ENCODE results near the gene LACRT.
"Not testable (repeated sequence)": the region's sequence is repeated elsewhere in the genome, so short reads cannot be mapped to it uniquely, and the experiment has no call there.

LACRT gene

GRCh38 chr12:54639112-54639511 lies 4.4 kb upstream of the LACRT start:
- not testable (repeated sequence) for DNase-seq (ENCODE audit: low read depth, low spot score)

DNA sequence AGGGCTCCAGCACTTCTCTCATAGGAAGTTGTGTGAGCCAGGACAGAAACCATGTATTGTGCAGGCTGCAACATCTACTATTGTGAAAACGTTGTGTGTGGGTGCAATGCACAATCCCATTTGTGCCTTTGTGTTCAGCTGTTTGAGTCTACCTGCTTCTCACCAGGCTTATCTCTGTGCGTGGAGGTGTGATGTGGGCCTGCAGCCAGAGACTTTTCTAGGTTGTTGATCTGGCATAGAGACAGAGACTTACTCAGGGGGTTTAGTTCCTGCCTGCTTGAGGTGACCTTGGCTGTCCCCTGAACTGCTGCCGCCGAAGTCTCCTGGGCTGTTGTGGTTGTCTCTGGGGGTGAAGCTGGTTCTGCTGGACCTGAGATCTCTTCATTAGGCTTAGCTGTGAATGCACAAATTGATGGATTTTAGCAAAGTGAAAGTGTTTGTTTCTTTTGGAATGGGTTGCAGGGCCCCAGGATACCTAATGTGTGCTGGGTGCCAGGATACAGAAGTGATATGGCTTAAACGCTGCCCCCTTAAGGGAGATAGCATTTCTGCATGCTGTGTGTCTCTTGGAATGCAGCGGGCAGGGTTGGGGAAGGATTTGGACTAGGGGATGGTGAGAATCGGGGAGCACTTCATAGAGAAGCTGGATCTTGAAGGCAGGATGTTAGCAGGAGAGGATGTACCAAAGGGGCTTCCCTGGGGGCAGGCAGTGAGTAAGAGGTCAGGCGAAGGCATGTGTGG lies 2.5 kb downstream of the LACRT start:
- DNase-seq (ENCODE audit: low read depth, low spot score), result peak; percentile 5

DNA sequence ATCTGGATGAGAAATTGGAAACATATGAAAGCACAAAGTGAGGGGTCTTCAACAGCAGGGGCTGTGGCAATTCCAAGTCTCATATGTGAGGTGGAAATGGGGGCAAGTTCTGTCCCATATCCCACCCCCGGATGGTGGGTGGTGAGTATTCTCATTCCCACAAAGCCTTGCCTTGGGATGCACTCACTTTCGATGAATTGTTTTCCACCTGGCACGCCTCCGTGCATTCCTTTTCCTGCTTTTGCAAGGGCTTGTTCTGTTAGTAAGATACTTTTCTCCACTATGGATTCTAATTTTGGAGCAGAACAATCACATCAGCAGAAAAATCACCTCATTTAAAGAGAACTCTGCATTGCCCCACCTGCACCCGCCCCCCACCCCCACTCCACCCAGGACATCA lies 3.1 kb downstream of the LACRT start:
- no peak for DNase-seq (ENCODE audit: low read depth, low spot score)

- no peak for DNase-seq (ENCODE audit: low read depth, low spot score)
Observed at GRCh38 chr12:54629925-54630324, 4.8 kb downstream of the LACRT start.

- DNase-seq (ENCODE audit: low read depth, low spot score), result no peak
Observed at GRCh38 chr12:54628186-54628846, 6.4 kb downstream of the LACRT start.

DNA sequence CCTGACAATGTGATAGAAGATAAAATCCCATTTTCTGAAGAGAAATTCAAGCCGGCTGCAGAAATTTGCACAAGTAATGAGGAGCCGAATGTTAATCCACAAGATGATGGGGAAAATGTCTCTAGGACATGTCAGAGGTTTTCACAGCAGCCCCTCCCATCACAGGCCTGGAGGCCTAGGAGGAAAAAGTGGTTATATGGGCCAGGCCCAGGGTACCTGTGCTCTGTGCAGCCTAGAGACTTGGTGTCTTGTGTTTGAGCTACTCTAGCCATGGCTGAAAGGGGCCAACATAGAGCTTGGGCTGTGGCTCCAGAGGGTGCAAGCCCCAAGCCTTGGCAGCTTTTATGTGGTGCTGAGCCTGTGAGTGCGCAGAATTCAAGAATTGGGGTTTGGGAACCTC lies 7.4 kb downstream of the LACRT start:
- no peak for DNase-seq (ENCODE audit: low read depth, low spot score)

GRCh38 chr12:54625598-54625997 lies 9.1 kb downstream of the LACRT start:
- no peak for DNase-seq (ENCODE audit: low read depth, low spot score)

GRCh38 chr12:54624315-54625279 lies 10.1 kb downstream of the LACRT start:
- no peak for DNase-seq (ENCODE audit: low read depth, low spot score)

GRCh38 chr12:54622463-54623183 lies 12.1 kb downstream of the LACRT start:
- no peak for DNase-seq (ENCODE audit: low read depth, low spot score)

DNA sequence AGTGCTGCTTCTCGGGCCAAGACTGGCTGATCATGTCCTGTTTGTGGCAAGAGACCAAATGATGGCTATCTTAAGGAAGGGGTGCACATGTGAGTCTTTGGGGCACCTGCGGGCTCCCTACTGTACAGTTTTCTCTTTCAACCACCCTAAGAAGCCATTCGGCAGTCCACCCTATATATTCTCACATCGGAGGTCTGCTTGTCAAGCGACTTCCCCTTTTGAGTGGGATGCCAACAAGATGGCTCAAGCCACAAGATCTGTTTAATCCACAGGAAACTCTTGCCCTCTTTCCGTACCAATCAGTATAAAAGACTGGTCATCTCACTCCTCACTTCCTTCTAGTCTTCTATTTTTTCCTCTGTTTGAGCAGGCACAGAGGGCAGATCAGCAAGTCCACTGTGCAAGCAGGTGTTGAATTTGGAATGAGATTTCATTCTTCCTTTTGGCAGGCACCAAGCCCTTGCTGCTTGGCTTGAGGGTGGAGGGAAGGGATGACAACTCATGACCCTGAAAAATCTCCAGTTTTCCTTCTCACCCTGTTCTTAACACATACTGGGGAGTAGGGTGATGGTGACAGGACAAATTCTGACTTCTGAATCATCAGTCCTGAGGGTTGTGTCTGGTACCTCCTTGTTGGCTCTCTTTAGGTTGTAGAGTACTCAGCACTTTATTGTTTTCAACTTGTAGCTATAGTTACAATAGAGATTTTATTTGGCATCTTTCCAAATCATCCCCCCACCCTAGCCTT lies 17.6 kb downstream of the LACRT start:
- no peak for DNase-seq (ENCODE audit: low read depth, low spot score)

DNA sequence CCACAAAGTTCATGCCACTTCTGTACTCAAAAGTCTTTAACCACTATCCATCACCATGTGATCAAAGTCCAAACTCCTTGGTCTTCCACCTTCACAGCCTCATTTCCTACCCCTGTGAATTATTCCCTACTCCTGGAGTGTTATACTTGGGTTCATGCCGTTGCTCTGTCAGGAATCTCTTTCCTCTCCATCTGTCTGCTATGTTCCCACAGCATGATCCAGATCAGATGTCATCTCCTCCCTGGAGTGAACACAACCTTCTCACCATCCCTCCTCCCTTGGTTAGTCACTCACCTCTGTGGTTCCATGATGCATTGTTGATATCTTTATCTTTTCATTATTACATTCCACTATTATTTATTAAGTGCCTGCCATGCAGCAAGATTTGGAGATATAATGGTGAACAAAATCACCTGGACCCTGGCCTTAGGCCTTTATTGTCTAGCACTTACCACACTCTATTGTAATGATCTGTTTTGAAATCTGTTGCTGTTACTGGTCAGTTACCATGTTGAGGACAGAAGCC lies 22.4 kb downstream of the LACRT start:
- DNase-seq (ENCODE audit: low read depth, low spot score), result no peak

DNA sequence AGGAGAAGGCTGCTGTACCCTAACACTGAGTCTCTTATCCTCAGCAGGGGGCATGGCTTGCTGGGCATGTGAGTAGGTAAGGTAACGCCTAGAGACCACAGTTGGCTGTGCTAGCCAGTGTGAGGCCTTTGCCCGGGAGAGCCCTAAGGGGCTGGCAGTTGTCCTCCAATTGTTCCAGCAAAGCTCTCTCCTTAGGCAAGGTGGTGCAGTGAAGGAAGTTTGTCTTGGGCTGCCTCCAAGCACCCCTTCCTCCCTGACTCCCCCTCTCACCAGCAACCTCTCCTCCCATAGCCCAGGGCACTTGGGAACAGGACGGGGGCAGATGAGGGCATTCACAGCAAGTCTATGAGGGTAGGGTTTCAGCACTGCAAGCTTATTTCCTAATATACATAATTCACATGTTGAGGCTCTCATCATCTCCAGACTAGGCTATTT lies 23.0 kb downstream of the LACRT start:
- DNase-seq (ENCODE audit: low read depth, low spot score), result no peak

GRCh38 chr12:54608769-54609168 lies 25.9 kb downstream of the LACRT start:
- DNase-seq (ENCODE audit: low read depth, low spot score), result no peak

DNA sequence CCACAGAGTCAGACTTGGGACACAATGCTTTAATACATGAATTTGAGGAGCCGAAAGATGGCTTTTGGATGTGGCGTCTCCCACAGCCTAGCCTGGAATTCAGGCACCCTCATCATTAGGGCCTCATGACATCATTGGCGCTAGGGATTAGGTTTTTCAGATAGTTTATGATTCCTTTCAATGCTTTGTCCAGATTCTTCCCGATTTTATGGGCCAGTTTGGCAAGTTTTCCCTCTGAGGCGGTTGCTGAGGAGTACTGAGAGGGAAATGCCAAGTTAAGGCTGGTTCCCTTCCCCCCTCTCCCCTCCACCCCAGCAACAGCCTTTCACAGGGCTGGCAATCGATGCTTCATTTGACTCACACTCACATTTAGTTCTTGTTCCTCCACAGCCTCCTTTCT lies 26.5 kb downstream of the LACRT start:
- DNase-seq (ENCODE audit: low read depth, low spot score), result no peak

DNA sequence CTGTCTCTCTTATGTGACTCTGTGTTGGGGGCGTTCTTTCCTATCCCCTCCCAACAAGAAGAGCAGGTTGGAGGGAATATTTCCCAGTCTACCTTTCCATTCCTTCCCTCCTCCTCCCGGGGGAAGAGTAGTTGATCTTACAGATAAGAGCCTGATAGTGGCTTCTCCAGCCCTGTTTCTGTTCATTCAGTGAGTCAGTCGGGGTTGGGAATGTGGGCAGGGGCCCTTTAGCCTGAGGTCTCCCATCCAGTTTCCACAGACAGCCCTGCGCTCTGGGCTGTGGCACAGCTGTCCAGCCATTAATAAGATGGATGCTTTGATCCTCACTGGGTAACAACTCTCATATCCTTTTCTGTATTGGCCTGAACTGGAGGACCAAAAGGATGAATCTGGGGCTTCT lies 28.1 kb downstream of the LACRT start:
- DNase-seq (ENCODE audit: low read depth, low spot score), result peak; percentile 76

DNA sequence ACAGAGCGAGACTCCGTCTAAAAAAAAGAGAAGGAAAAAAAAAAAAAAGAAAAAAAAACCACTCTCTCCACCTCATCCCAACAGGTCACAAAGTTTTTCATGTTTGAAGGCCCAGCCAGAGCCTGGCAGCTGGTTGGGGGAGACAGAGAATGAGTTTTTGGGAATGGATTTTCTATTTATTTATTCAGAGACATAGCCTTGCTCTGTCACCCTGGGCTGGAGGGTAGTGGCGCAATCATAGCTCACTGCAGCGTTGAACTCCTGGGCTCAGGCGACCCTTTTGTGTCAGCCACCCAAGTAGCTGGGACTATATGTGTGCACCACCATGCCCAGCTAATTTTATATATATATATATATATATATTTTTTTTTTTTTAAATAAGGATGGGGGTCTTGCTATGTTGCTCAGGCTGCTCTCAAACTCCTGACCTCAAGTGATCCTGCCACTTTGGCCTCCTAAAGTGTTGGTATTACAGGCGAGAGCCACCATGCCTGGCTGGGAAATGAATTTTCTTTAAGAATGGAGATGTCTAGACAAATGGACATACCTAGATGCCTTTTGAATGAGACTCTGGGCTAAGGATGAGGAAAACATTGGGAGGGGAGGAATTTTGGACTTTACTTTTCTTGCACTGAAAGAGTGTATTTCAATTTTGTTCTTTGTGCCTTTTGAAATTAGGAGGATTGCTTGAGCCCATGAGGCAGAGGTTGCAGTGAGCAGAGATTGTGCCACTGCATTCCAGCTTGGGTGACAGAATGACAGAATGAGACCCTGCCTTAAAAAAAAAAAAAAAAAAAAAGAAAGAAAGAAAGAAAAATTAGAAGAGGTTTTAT lies 29.3 kb downstream of the LACRT start:
- DNase-seq (ENCODE audit: low read depth, low spot score), result no peak

- no peak for DNase-seq (ENCODE audit: low read depth, low spot score)
Observed at GRCh38 chr12:54604436-54604835, 30.3 kb downstream of the LACRT start.

DNA sequence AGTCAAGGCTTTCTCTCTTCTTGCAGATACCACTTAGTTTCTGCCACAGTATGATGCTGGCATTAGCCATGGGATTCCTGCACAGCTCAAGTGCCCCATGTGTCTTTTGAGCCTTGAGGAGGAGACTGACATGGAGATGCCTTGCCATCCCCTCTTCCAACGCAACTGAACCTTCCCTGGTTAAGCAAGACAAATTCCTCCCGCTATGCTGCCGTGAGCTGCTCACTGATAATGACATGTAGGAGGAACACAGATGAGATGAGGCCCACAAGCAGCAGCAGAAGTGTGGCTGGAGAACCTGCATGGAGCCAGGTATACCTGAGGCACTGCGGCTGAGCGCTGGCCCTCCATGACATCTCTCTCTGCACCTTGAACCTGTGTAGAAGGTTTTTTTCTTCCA lies 30.8 kb downstream of the LACRT start:
- DNase-seq (ENCODE audit: low read depth, low spot score), result no peak

- peak; percentile 77 for DNase-seq (ENCODE audit: low read depth, low spot score)
Observed at GRCh38 chr12:54603173-54603814, 31.4 kb downstream of the LACRT start.
